Karpas-422 (cell line): ENCODE data around the gene SNTA1. TPM values are rescaled to one million over a fixed set of nuclear protein-coding genes. Genes with fewer than 3 reads are reported as not detected.

Source experiments
- DNase-seq: peaks from one replicate; pipeline ENCODE4 v3.0.0-alpha.2; 2015
- H2AFZ ChIP-seq: fragments of 200-600 bp; sonication (generic); 2 replicates; pipeline ENCODE4 v1.6.1; 2014; ENCODE audit warnings: antibody characterized with exemption, low read length, mixed read lengths
- H3K27ac ChIP-seq: fragments of 200-600 bp; sonication (generic); 2 replicates; pipeline ENCODE4 v1.5.1; 2014; ENCODE audit warnings: mild to moderate bottlenecking, low read length, moderate library complexity
- H3K27me3 ChIP-seq: fragments of 200-600 bp; sonication (generic); 2 replicates; pipeline ENCODE4 v1.6.1; 2014; ENCODE audit warnings: low read length, mixed read lengths
- H3K36me3 ChIP-seq: fragments of 200-600 bp; sonication (generic); 2 replicates; pipeline ENCODE4 v1.6.1; 2014; ENCODE audit warnings: low read length, mixed read lengths; ENCODE audit not compliant: insufficient read depth
- H3K4me1 ChIP-seq: fragments of 200-600 bp; sonication (generic); 2 replicates; pipeline ENCODE4 v1.6.1; 2014; ENCODE audit warnings: mild to moderate bottlenecking, low read length, mixed read lengths
- H3K4me2 ChIP-seq: fragments of 200-600 bp; sonication (generic); 2 replicates; pipeline ENCODE4 v1.6.1; 2014; ENCODE audit warnings: low read length, low read depth, mild to moderate bottlenecking; ENCODE audit not compliant: poor library complexity, severe bottlenecking
- H3K4me3 ChIP-seq: fragments of 200-600 bp; sonication (generic); 2 replicates; pipeline ENCODE4 v1.5.1; 2014; ENCODE audit warnings: mild to moderate bottlenecking, antibody characterized with exemption, low read length, mixed read lengths
- H3K79me2 ChIP-seq: fragments of 200-600 bp; sonication (generic); 2 replicates; pipeline ENCODE4 v1.6.1; 2014; ENCODE audit warnings: mild to moderate bottlenecking, low read length, mixed read lengths
- H3K9ac ChIP-seq: fragments of 200-600 bp; sonication (generic); 2 replicates; pipeline ENCODE4 v1.6.0; 2014; ENCODE audit warnings: low read length
- H3K9me2 ChIP-seq: fragments of 200-600 bp; sonication (generic), shearing (Covaris generic); replicated peaks from 2 replicates; pipeline ENCODE4 v1.6.0; 2014; ENCODE audit warnings: mild to moderate bottlenecking, low read length, moderate library complexity; ENCODE audit not compliant: insufficient read depth
- H3K9me3 ChIP-seq: fragments of 300-700, 200-600 bp; sonication (generic); 2 replicates; pipeline ENCODE4 v1.6.1; 2014; ENCODE audit warnings: low read length, mixed read lengths
- H4K20me1 ChIP-seq: fragments of 200-600 bp; sonication (generic); 2 replicates; pipeline ENCODE4 v1.6.1; 2014; ENCODE audit warnings: mild to moderate bottlenecking, antibody characterized with exemption, low read length, low read depth; ENCODE audit not compliant: insufficient read depth
- total RNA-seq: library from RNA; depleted of rRNA; stranded (reverse); fragments of >200 nt; shearing (Covaris generic); gene quantifications from 2 replicates; pipeline ENCODE4 v1.2.3, GENCODE V29; 2014; ENCODE audit warnings: low replicate concordance

The SNTA1 gene
- total RNA-seq, 1 experiment from 2014 or later: 51.4 TPM

DNA sequence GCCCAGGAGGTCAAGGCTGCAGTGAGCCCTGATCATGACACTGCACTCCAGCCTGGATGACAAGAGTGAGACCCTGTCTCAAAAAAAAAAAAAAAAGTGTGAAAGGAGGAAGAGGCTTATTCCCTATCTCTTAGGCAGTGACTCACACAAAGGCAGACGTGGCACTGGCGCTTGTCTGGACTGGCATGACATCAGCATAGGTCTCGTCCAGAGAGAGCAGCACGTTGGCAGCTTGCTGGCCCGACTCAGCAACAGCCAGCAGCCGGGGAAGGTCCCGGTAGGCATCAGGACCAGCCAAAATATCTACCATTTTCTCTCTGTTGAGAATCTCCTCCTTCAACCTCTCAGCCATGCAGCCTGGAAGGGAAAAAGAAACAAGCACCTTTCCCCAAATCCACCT, 56.4 kb downstream of the SNTA1 start:
- no peaks in the 10 kb centered on the region for H3K27me3 ChIP-seq
- H3K79me2 ChIP-seq: 0 out of 2 replicates have a peak, but pooled peaks cover 6% of the 10 kb centered on the region
- peaks cover 34% of the 10 kb centered on the region for H3K36me3 ChIP-seq
- no peak overlapping the region for H3K9ac ChIP-seq
- H3K27ac ChIP-seq: no peak overlapping the region
- H4K20me1 ChIP-seq: no peaks in the 10 kb centered on the region
- no peak overlapping the region for H2AFZ ChIP-seq
- H3K4me2 ChIP-seq: no peak overlapping the region
- no peak for DNase-seq
- H3K9me2 ChIP-seq: no peaks in the 10 kb centered on the region
- H3K4me1 ChIP-seq: no peaks in the 10 kb centered on the region
- no peak overlapping the region for H3K4me3 ChIP-seq
- H3K9me3 ChIP-seq: no peaks in the 10 kb centered on the region

DNA sequence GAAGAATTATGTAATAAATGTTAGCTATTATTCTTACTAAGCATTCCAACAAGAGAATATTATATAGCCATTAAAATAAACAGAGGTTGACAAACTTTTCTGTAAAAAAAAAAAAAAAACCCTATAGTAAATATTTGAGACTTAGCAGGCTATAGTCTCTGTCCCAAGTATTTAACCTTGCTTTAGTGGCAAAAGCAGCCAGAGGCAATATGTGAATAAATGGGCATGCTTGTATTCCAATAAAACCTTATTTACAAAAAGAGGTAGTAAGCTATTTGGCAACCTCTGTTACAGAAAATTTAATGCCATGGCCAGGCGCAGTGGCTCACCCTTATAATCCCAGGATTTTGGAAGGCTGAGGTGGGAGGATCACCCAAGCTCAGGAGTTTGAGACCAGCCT, 56.9 kb downstream of the SNTA1 start:
- Histone ChIP-seq H3K27ac (no peak overlapping the region), H3K9me2 (no peaks in the 10 kb centered on the region), H3K36me3 (peaks cover 34% of the 10 kb centered on the region), H3K4me2 (no peak overlapping the region), H3K9ac (no peak overlapping the region), H4K20me1 (no peaks in the 10 kb centered on the region), H3K4me1 (no peaks in the 10 kb centered on the region), H3K27me3 (no peaks in the 10 kb centered on the region), H2AFZ (no peak overlapping the region), H3K9me3 (no peaks in the 10 kb centered on the region), H3K79me2 (0 out of 2 replicates have a peak, but pooled peaks cover 6% of the 10 kb centered on the region), H3K4me3 (no peak overlapping the region)
- DNase-seq: no peak

DNA sequence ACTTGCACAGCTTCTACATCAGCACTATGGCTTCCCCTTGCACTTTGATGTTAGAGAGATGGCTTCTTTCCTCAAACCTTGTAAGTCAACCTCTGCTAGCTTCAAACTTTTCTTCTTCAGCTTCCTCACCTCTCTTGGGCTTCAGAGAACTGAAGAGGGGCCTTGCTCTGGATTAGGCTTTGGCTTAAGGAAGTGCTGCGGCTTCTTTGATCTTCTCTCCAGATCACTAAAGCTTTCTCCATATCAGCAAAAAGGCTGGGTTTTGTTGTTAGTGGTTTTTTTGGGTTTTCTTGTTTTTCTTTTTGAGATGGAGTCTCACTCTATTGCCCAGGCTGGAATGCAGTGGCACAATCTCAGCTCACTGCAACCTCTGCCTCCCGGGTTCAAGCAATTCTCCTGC, 66.2 kb downstream of the SNTA1 start:
- DNase-seq: no peak
- Histone ChIP-seq H3K36me3 (peaks cover 64% of the 10 kb centered on the region), H2AFZ (no peak overlapping the region), H3K9ac (no peak overlapping the region), H3K27me3 (no peaks in the 10 kb centered on the region), H3K4me2 (no peak overlapping the region), H3K4me3 (no peak overlapping the region), H3K9me2 (no peaks in the 10 kb centered on the region), H3K27ac (no peak overlapping the region), H4K20me1 (no peaks in the 10 kb centered on the region), H3K9me3 (no peaks in the 10 kb centered on the region), H3K79me2 (no peaks in the 10 kb centered on the region), H3K4me1 (no peaks in the 10 kb centered on the region)

DNA sequence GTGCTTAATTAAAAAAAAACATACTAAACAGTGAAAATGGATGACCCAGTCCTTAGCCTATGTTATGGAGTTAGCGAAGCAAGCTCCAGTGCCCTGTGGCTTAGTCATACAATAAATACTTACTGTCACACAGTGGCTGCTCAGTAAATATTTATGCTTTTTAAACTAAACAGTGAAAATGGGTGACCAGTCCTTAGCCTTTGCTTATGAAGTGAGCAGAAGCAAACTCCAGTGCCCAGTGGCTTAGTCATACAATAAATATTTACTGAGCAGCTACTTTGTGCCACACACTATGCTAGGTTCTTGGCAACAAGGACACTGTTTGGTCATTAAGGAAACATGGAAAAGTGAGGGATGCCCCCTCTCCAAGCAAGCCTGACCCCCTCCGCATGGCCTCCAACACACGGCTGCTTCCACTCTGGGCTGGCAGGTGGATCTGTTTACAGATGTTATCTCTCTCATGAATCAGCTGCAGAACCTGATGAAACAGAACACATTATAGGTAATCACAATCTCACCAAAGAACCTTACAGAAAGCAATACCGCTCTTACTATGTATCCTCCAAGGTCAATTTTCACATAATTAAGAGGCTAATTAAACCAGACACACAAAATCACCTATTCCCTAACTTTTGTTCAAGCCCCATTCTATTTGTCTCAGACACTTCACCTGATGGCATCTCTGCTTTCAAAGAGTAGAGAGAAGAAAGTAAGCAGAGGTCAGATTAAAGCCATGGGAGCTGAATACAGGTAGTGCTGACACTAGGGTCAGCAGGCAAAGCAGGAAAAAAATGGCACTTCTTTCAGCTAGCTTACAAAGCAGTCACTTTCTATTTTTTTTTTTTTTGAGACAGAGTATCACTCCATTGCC, 69.6 kb downstream of the SNTA1 start:
- H3K9ac ChIP-seq: no peak overlapping the region
- H3K4me1 ChIP-seq: no peaks in the 10 kb centered on the region
- H3K4me2 ChIP-seq: no peak overlapping the region
- no peaks in the 10 kb centered on the region for H3K9me2 ChIP-seq
- no peak overlapping the region for H2AFZ ChIP-seq
- H4K20me1 ChIP-seq: no peaks in the 10 kb centered on the region
- peaks cover 2% of the 10 kb centered on the region; the same call in 1 of the 2 replicates for H3K79me2 ChIP-seq
- H3K27me3 ChIP-seq: no peaks in the 10 kb centered on the region
- H3K4me3 ChIP-seq: no peak overlapping the region
- DNase-seq: no peak
- H3K9me3 ChIP-seq: no peaks in the 10 kb centered on the region
- peaks cover 56% of the 10 kb centered on the region for H3K36me3 ChIP-seq
- no peak overlapping the region for H3K27ac ChIP-seq

DNA sequence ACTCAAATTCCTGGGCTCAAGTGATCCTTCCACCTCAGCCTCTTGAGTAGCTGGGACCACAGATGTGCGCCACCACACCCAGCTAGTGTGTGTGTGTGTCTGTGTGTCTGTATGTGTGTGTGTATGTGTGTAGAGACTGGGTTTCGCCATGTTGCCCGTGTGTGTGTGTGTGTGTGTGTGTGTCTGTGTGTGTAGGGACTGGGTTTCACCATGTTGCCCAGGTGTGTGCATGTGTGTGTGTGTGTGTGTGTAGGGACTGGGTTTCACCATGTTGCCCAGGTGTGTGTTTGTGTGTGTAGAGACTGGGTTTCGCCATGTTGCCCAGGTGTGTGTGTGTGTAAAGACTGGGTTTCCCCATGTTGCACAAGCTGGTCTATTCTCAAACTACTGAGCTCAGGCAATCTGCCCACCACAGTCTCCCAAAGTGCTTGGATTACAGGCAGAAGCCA, 70.5 kb downstream of the SNTA1 start:
- H3K4me2 ChIP-seq: no peak overlapping the region
- no peaks in the 10 kb centered on the region for H3K9me3 ChIP-seq
- peaks cover 2% of the 10 kb centered on the region; the same call in 1 of the 2 replicates for H3K79me2 ChIP-seq
- H3K9me2 ChIP-seq: no peaks in the 10 kb centered on the region
- H3K27ac ChIP-seq: no peak overlapping the region
- no peaks in the 10 kb centered on the region for H3K4me1 ChIP-seq
- no peak for DNase-seq
- H4K20me1 ChIP-seq: no peaks in the 10 kb centered on the region
- no peak overlapping the region for H2AFZ ChIP-seq
- no peak overlapping the region for H3K4me3 ChIP-seq
- no peak overlapping the region for H3K9ac ChIP-seq
- no peaks in the 10 kb centered on the region for H3K27me3 ChIP-seq
- H3K36me3 ChIP-seq: peaks cover 47% of the 10 kb centered on the region

DNA sequence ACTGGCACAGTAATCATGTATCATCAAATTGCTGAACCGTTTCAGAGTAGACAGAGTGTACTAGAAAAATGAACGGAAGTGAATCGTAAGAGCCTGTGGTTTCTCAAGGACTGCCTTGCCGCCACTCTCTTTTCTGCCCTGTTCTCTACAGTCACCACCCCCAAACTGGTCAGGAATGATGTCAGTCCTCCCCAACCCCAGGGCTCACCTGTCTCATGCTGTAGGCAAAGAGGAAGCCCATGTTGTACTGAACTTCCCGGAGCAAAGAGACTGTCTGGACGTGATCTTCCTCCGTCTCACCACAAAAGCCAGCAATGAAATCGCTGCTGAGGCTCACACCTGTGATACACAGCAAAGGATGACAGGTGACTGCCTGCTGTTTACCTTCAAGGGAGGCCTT, 73.3 kb downstream of the SNTA1 start:
- H2AFZ ChIP-seq: no peak overlapping the region
- no peaks in the 10 kb centered on the region for H4K20me1 ChIP-seq
- H3K4me3 ChIP-seq: no peak overlapping the region
- no peak overlapping the region for H3K27ac ChIP-seq
- no peak overlapping the region for H3K4me2 ChIP-seq
- H3K36me3 ChIP-seq: peaks cover 58% of the 10 kb centered on the region
- H3K9me2 ChIP-seq: no peaks in the 10 kb centered on the region
- DNase-seq: no peak
- H3K27me3 ChIP-seq: no peaks in the 10 kb centered on the region
- H3K4me1 ChIP-seq: no peaks in the 10 kb centered on the region
- H3K9me3 ChIP-seq: no peaks in the 10 kb centered on the region
- no peak overlapping the region for H3K9ac ChIP-seq
- H3K79me2 ChIP-seq: peaks cover 2% of the 10 kb centered on the region; the same call in 1 of the 2 replicates

DNA sequence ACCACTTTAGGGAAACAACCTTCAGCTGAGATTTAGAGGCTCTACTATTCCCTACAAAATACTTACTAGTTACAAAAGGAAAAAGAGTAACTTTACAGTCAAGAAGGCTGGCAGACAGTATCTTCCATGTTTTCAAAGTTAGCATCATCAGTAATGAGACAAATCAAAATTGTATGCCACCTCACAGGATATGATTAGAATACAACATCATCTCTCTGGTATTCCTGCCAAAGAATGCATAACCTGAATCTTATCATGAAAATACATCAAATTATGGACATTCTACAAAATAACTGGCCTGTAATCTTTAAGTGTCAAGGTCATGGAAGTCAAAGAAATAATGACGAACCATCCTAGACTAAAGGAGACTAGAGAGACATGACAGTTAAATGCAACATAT, 80.7 kb downstream of the SNTA1 start:
- Histone ChIP-seq H3K9ac (no peak overlapping the region), H3K36me3 (peaks cover 45% of the 10 kb centered on the region), H3K9me2 (no peaks in the 10 kb centered on the region), H3K9me3 (no peaks in the 10 kb centered on the region), H4K20me1 (no peaks in the 10 kb centered on the region), H2AFZ (no peak overlapping the region), H3K4me2 (no peak overlapping the region), H3K27me3 (no peaks in the 10 kb centered on the region), H3K79me2 (no peaks in the 10 kb centered on the region), H3K4me1 (peaks cover 6% of the 10 kb centered on the region), H3K27ac (no peak overlapping the region), H3K4me3 (no peak overlapping the region)
- DNase-seq: no peak

DNA sequence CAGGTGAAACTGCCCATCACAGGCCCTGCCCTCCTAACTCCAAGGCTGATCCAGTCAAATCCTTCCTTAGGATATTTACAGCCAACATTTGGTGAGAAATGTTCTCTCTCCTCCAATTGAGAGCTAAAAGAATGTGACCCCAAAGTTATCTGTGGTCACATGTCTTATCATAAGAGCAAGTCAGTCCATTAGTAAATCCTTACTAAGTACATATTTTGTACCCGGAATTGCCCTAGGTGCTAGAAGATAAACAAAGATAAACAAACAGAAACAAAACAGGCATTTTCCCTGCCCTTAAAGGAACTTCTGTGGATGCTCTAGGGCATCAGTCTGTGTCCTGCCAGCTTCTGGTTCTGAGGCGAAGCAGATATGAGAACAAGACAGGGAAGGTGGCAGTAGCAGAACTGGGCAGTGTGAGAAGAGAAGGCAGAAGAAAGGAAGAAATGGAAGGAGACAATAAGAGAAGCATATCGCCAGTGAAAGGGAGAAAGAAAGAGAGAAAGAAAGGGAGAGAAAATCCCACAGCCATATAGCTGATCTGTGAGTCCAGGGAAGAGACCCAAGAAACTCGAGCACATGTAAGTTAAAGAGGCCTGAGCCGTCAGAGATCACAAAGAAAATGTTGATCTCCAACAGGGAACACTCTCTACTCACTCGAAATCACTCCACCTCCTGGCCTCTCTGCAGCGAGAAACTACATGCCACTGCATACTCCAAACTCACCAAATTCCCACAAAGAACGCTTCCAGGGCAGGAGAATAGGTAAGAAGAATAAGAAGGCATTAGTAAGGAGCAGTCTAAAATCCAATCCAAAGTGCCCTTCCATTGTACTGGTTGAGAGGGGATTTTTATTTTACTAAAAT, 83.9 kb downstream of the SNTA1 start:
- Histone ChIP-seq H2AFZ (no peak overlapping the region), H4K20me1 (no peaks in the 10 kb centered on the region), H3K4me1 (peaks cover 6% of the 10 kb centered on the region), H3K4me2 (no peak overlapping the region), H3K9ac (no peak overlapping the region), H3K9me2 (no peaks in the 10 kb centered on the region), H3K36me3 (peaks cover 24% of the 10 kb centered on the region), H3K4me3 (no peak overlapping the region), H3K9me3 (no peaks in the 10 kb centered on the region), H3K27me3 (no peaks in the 10 kb centered on the region), H3K79me2 (no peaks in the 10 kb centered on the region), H3K27ac (no peak overlapping the region)
- no peak for DNase-seq
